Measurements from ENCODE around the gene CMTM3. TPM values are rescaled to one million over a fixed set of nuclear protein-coding genes. Genes with fewer than 3 reads are reported as not detected.
A peak's percentile ranks its signal among the peaks of the same experiment; 100 is the strongest.

CMTM3 gene, protein sequence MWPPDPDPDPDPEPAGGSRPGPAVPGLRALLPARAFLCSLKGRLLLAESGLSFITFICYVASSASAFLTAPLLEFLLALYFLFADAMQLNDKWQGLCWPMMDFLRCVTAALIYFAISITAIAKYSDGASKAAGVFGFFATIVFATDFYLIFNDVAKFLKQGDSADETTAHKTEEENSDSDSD
- total RNA-seq, result 15.9 TPM
- 55.4 TPM for polyA plus RNA-seq
- long read RNA-seq, donor 1, partial matches to known transcripts, result 0 of 2 reads
- long read RNA-seq, donor 1, other reads (novel, unspliced or antisense), result 0 of 2 reads
- long read RNA-seq, donor 2, result 0 reads
- long read RNA-seq, donor 3, transcript CMTM3-214 (5 exons, 1,934 nt), result major isoform, 28 of 29 reads
- long read RNA-seq, donor 3, partial matches to known transcripts, result 0 of 29 reads
- long read RNA-seq, donor 3, other reads (novel, unspliced or antisense), result 0 of 29 reads
- long read RNA-seq, donor 4, transcript CMTM3-214 (5 exons, 1,934 nt), result major isoform, 12 of 14 reads
- long read RNA-seq, donor 4, partial matches to known transcripts, result 0 of 14 reads
- long read RNA-seq, donor 4, other reads (novel, unspliced or antisense), result 0 of 14 reads
- long read RNA-seq, donor 5, transcript CMTM3-214 (5 exons, 1,934 nt), result major isoform, 17 of 21 reads
- long read RNA-seq, donor 5, partial matches to known transcripts, result 0 of 21 reads
- long read RNA-seq, donor 5, other reads (novel, unspliced or antisense), result 0 of 21 reads
- long read RNA-seq, donor 6, transcript CMTM3-214 (5 exons, 1,934 nt), result major isoform, 27 of 28 reads
- long read RNA-seq, donor 6, partial matches to known transcripts, result 0 of 28 reads
- long read RNA-seq, donor 6, other reads (novel, unspliced or antisense), result 0 of 28 reads
- long read RNA-seq, donor 7, transcript CMTM3-214 (5 exons, 1,934 nt), result major isoform, 19 of 19 reads
- long read RNA-seq, donor 7, partial matches to known transcripts, result 0 of 19 reads
- long read RNA-seq, donor 7, other reads (novel, unspliced or antisense), result 0 of 19 reads
- long read RNA-seq, donor 8, transcript CMTM3-214 (5 exons, 1,934 nt), result major isoform, 14 of 15 reads
- long read RNA-seq, donor 8, partial matches to known transcripts, result 0 of 15 reads
- long read RNA-seq, donor 8, other reads (novel, unspliced or antisense), result 0 of 15 reads
- long read RNA-seq, donor 9, partial matches to known transcripts, result 0 of 5 reads
- long read RNA-seq, donor 9, other reads (novel, unspliced or antisense), result 0 of 5 reads
- long read RNA-seq, donor 10, transcript CMTM3-214 (5 exons, 1,934 nt), result major isoform, 20 of 20 reads
- long read RNA-seq, donor 10, partial matches to known transcripts, result 0 of 20 reads
- long read RNA-seq, donor 10, other reads (novel, unspliced or antisense), result 0 of 20 reads

DNA sequence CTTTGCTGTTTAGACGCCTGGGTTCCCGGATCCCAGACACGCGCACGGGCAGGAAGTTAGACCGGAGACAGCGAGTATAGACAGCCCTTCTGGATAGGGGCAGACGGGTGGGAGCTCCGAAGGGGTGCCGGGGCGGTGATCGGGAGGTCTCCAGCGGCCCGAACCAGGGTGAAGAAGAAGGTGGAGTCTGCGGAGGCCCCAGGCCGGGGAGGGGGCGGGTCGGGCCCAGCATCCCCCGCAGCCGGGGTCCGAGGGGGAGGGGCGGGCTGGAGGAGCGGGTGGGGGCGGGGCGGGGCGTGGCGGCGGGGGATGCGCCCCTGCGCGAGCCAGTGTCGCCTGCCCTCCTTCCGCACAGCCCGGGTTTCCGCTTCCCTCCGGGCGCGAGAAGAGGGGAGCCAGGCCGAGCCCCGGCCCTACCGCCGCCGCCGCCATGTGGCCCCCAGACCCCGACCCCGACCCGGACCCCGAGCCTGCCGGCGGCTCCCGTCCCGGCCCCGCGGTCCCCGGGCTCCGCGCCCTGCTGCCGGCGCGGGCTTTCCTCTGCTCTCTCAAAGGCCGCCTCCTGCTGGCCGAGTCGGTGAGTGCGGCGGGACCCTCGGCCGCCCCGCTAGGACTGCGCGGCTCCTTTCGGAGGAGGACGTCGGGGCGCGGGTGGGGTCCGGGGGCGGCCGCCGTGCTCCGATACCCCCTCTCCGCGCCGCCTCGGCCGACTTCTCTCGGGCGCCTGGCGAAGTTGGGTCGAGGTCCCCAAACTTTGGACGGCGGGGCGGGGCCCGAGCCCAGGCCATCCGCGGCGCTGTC lies at the start of gene CMTM3:
TSS of gene CMTM3 (plus strand) at position 329 of the 801 bp plus-strand sequence. CDS start at position 431, 102 bp downstream.
- peaks cover 0 to 19% of the 10 kb centered on the region in 2 donors for H3K9me3 ChIP-seq (ENCODE audit: control insufficient read depth in 2 of 2, insufficient read depth in 1 of 2, low read length in 1 of 2)
- peak within 1 kb of the TSS; percentile 86 to 94 for H3K27ac ChIP-seq (ENCODE audit: low read depth in 1 of 2, low read length in 1 of 2)
- H3K4me3 ChIP-seq (ENCODE audit: low read length in 2 of 2), result peak within 1 kb of the TSS; percentile 65 to 93
- 1% methylated on average over 96 of the region's 96 CpGs for WGBS
- peak in 8 of 9 donors; percentile 47 to 84 (median 62) for DNase-seq (ENCODE audit: low read depth in 6 of 9, low spot score in 9 of 9)
- H3K27me3 ChIP-seq (ENCODE audit: control insufficient read depth in 2 of 2, insufficient read depth in 1 of 2, low read length in 1 of 2), result no peaks in the 10 kb centered on the region
- peaks cover 29 to 48% of the 10 kb centered on the region in 2 donors for H3K4me1 ChIP-seq (ENCODE audit: control insufficient read depth in 2 of 2, insufficient read depth in 2 of 2, low read length in 2 of 2)
- H3K36me3 ChIP-seq (ENCODE audit: control insufficient read depth in 2 of 2, insufficient read depth in 2 of 2, low read length in 1 of 2), result peaks cover 9 to 16% of the 10 kb centered on the region in 2 donors

DNA sequence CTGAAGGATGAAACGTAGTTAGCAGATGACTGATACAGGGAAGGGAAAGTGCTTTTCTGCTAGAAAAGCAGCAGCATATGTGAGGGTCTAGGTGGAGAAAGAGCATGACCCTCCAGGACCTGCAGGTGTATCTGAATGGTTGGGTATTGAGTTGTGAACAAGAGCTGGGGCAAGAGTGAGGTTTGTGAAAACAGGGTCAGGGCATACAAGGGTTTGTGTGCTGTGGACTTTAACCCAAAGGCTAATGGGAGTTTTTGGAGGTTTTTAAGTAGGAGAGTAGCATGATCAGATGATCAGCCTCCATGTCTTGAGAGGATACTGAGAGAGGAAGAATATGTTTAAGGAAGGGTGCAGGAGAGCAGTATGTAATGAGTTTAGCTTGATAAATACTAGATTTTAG lies 44.4 kb upstream of the CMTM3 start:
- Histone ChIP-seq H3K4me3 (ENCODE audit: low read length in 2 of 2) (no peak overlapping the region), H3K27ac (ENCODE audit: low read depth in 1 of 2, low read length in 1 of 2) (peak overlapping the region in 1 of 2 donors; percentile 4), H3K9me3 (ENCODE audit: control insufficient read depth in 2 of 2, insufficient read depth in 1 of 2, low read length in 1 of 2) (no peaks in the 10 kb centered on the region), H3K4me1 (ENCODE audit: control insufficient read depth in 2 of 2, insufficient read depth in 2 of 2, low read length in 2 of 2) (peaks cover 14 to 36% of the 10 kb centered on the region in 2 donors), H3K27me3 (ENCODE audit: control insufficient read depth in 2 of 2, insufficient read depth in 1 of 2, low read length in 1 of 2) (no peaks in the 10 kb centered on the region), H3K36me3 (ENCODE audit: control insufficient read depth in 2 of 2, insufficient read depth in 2 of 2, low read length in 1 of 2) (peaks cover 28 to 55% of the 10 kb centered on the region in 2 donors)
- 79% methylated on average over 1 of the region's 1 CpG for WGBS
- no peak for DNase-seq (ENCODE audit: low read depth in 6 of 9, low spot score in 9 of 9)

DNA sequence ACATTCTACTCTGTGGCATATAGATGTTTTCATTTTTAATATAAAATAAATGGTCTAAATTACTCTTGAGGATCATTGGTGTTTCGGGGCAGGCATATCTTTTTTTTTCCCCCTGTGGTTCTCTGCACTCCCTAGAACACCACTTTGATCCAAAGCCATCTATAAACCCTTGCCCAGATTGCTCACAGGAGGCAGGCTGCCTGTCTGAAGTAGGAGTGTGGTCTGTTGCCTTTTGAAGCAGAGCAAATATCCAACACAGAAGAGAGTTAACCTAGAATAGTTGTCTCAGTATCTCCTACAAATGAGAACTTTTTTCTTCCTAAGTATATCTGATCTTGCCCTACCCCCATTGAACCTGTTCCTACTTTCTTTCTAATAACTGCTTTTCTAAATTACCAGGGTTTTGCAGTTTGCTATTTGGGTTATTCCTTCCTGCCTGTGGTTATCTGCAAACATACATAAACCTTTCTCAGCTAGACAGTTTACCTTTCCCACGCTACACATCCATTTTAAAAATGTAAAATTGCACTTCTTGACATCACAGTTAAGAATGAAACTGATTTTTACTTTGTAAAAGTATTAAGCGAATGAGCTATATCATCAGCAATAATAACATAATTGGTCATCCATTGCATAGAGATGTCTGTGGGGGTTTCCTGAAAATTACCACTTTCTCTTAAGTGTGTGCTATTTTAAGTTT lies 43.0 kb upstream of the CMTM3 start:
- Histone ChIP-seq H3K4me1 (ENCODE audit: control insufficient read depth in 2 of 2, insufficient read depth in 2 of 2, low read length in 2 of 2) (peaks cover 4 to 27% of the 10 kb centered on the region in 2 donors), H3K27ac (ENCODE audit: low read depth in 1 of 2, low read length in 1 of 2) (peak overlapping the region in 1 of 2 donors; percentile 49), H3K9me3 (ENCODE audit: control insufficient read depth in 2 of 2, insufficient read depth in 1 of 2, low read length in 1 of 2) (no peaks in the 10 kb centered on the region), H3K27me3 (ENCODE audit: control insufficient read depth in 2 of 2, insufficient read depth in 1 of 2, low read length in 1 of 2) (no peaks in the 10 kb centered on the region), H3K36me3 (ENCODE audit: control insufficient read depth in 2 of 2, insufficient read depth in 2 of 2, low read length in 1 of 2) (peaks cover 38 to 65% of the 10 kb centered on the region in 2 donors), H3K4me3 (ENCODE audit: low read length in 2 of 2) (no peak overlapping the region)
- 40% methylated on average over 3 of the region's 3 CpGs for WGBS
- DNase-seq (ENCODE audit: low read depth in 6 of 9, low spot score in 9 of 9), result no peak

DNA sequence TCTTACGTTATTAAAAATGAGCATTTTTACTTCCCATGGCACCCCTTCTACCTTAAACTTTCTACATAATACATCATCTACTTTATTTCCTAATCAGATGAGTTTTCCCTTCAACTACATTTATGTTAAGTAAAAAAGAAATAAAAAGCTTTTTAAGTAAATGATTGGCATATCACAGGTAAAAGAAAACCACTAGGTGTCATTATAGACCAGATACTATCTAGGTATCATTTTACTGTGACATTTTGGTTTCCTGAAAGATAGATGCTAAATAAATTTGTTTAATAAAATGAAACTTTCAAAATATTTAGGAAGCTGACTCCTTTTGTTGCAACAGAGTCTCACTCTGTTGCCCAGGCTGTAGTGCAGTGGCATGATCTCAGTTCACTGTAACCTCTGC lies 42.1 kb upstream of the CMTM3 start:
- H3K36me3 ChIP-seq (ENCODE audit: control insufficient read depth in 2 of 2, insufficient read depth in 2 of 2, low read length in 1 of 2), result peaks cover 44 to 71% of the 10 kb centered on the region in 2 donors

DNA sequence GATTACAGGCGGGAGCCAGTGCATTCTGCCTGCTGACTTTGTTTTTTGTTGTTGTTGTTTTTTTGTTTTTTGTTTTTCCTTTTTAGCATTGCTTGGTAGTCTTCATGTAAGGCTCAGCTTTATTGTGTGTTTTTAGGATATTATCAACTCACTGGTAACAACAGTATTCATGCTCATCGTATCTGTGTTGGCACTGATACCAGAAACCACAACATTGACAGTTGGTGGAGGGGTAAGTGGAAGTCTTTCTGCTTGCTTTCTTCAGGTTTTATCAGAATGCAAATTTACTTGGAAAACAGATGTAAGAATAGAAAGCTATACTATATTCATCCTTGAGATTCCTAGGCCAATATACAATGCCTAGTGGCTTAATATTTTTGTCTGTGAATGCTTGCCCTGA lies 41.5 kb upstream of the CMTM3 start:
- H3K27ac ChIP-seq (ENCODE audit: low read depth in 1 of 2, low read length in 1 of 2), result peak overlapping the region in 1 of 2 donors; percentile 8
- no peaks in the 10 kb centered on the region for H3K27me3 ChIP-seq (ENCODE audit: control insufficient read depth in 2 of 2, insufficient read depth in 1 of 2, low read length in 1 of 2)
- no peak overlapping the region for H3K4me3 ChIP-seq (ENCODE audit: low read length in 2 of 2)
- peaks cover 40 to 69% of the 10 kb centered on the region in 2 donors for H3K36me3 ChIP-seq (ENCODE audit: control insufficient read depth in 2 of 2, insufficient read depth in 2 of 2, low read length in 1 of 2)
- no peak for DNase-seq (ENCODE audit: low read depth in 6 of 9, low spot score in 9 of 9)
- H3K9me3 ChIP-seq (ENCODE audit: control insufficient read depth in 2 of 2, insufficient read depth in 1 of 2, low read length in 1 of 2), result no peaks in the 10 kb centered on the region
- H3K4me1 ChIP-seq (ENCODE audit: control insufficient read depth in 2 of 2, insufficient read depth in 2 of 2, low read length in 2 of 2), result peaks cover 2 to 27% of the 10 kb centered on the region in 2 donors
- WGBS, result 51% methylated on average over 2 of the region's 2 CpGs

More for the DNA sequence above, 42.1 kb upstream of the CMTM3 start:
- H3K27me3 ChIP-seq (ENCODE audit: control insufficient read depth in 2 of 2, insufficient read depth in 1 of 2, low read length in 1 of 2), result no peaks in the 10 kb centered on the region
- 65% methylated on average over 1 of the region's 1 CpG for WGBS
- H3K9me3 ChIP-seq (ENCODE audit: control insufficient read depth in 2 of 2, insufficient read depth in 1 of 2, low read length in 1 of 2), result no peaks in the 10 kb centered on the region
- H3K4me1 ChIP-seq (ENCODE audit: control insufficient read depth in 2 of 2, insufficient read depth in 2 of 2, low read length in 2 of 2), result peaks cover 3 to 27% of the 10 kb centered on the region in 2 donors
- peak overlapping the region in 1 of 2 donors; percentile 8 for H3K27ac ChIP-seq (ENCODE audit: low read depth in 1 of 2, low read length in 1 of 2)
- peak in 1 of 9 donors; percentile 58 for DNase-seq (ENCODE audit: low read depth in 6 of 9, low spot score in 9 of 9)
- no peak overlapping the region for H3K4me3 ChIP-seq (ENCODE audit: low read length in 2 of 2)

DNA sequence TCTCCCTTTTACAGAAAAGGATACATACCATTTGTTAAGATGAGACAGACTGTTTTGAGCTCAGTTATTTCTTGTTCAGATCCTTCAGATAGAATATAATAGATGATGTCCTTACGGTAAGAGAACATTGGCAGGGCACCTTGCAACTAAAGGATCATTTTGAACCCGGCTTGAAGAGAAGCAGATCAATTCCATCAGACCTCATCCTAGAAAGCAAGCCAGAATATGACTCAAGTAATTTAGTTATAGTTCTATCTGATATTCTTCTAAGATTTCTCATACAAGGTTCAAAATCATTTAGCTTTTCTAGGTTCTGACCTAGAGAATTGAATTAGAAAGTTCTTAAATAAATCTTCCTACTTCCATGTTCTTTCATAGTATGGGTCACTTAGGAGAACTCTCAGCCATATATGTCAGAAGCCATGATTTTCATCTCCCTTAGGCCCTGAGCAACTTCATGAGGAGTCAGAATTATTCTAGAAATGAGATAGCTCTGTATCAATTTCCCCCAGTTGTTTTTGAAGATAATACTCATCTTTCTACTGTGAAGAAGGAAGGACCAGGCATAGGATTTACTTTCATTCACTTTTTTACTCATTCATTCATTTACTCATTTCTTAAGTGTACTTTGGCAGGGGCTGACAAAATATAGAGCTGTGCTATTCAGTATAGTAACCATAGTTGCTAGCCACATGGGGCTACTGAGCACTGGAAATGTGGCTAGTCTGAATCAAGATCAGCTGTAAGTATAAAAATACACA lies 40.8 kb upstream of the CMTM3 start:
- WGBS, result 91% methylated on average over 2 of the region's 2 CpGs
- Histone ChIP-seq H3K36me3 (ENCODE audit: control insufficient read depth in 2 of 2, insufficient read depth in 2 of 2, low read length in 1 of 2) (peaks cover 39 to 63% of the 10 kb centered on the region in 2 donors), H3K9me3 (ENCODE audit: control insufficient read depth in 2 of 2, insufficient read depth in 1 of 2, low read length in 1 of 2) (no peaks in the 10 kb centered on the region), H3K4me3 (ENCODE audit: low read length in 2 of 2) (no peak overlapping the region), H3K27ac (ENCODE audit: low read depth in 1 of 2, low read length in 1 of 2) (no peak overlapping the region), H3K4me1 (ENCODE audit: control insufficient read depth in 2 of 2, insufficient read depth in 2 of 2, low read length in 2 of 2) (peaks cover 2 to 27% of the 10 kb centered on the region in 2 donors), H3K27me3 (ENCODE audit: control insufficient read depth in 2 of 2, insufficient read depth in 1 of 2, low read length in 1 of 2) (no peaks in the 10 kb centered on the region)
- DNase-seq (ENCODE audit: low read depth in 6 of 9, low spot score in 9 of 9), result no peak

DNA sequence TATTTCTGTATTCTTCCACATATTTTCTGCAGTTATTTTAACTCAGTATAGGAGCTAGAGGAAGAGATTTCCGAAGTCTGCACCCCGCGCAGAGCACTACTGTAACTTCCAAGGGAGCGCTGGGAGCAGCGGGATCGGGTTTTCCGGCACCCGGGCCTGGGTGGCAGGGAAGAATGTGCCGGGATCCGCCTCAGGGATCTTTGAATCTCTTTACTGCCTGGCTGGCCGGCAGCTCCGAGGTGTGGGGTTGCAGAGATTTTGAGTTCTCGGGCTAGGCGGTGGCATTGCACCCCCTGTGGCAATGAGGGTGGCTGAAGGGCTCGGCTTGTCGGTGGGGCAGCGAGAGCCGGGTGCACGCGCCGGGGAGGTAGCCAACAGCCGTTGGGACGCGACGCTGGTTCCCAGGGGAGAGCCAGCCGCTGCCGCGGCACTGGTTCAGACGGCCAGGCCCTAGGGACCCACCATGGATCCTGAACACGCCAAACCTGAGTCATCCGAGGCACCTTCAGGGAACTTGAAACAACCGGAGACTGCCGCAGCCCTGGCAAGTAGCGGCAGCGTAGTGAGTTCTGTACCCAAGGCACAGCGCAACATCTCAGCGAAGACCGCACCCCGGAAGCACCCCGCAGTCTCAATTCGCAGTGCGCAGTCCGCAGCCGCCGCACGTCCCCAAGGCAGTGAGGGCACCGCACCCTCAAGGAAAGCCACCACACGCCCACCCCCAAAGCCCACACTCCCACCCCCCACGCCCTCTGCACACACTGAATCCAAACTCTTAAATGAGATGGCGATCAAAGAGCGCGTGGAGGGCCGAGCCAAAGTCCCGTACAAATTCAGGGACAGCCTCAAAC lies 38.2 kb upstream of the CMTM3 start, which contains the start of gene CMTM1:
TSS of gene CMTM1 (plus strand) at position 389 of the 851 bp plus-strand sequence. CDS start at position 464, 75 bp downstream.
- Histone ChIP-seq H3K4me3 (ENCODE audit: low read length in 2 of 2) (no peak within 1 kb of the TSS), H3K36me3 (ENCODE audit: control insufficient read depth in 2 of 2, insufficient read depth in 2 of 2, low read length in 1 of 2) (peaks cover 20 to 49% of the 10 kb centered on the region in 2 donors), H3K9me3 (ENCODE audit: control insufficient read depth in 2 of 2, insufficient read depth in 1 of 2, low read length in 1 of 2) (no peaks in the 10 kb centered on the region), H3K4me1 (ENCODE audit: control insufficient read depth in 2 of 2, insufficient read depth in 2 of 2, low read length in 2 of 2) (peaks cover 2 to 11% of the 10 kb centered on the region in 2 donors), H3K27ac (ENCODE audit: low read depth in 1 of 2, low read length in 1 of 2) (no peak within 1 kb of the TSS), H3K27me3 (ENCODE audit: control insufficient read depth in 2 of 2, insufficient read depth in 1 of 2, low read length in 1 of 2) (no peaks in the 10 kb centered on the region)
- no peak for DNase-seq (ENCODE audit: low read depth in 6 of 9, low spot score in 9 of 9)
- whole genome bisulfite sequencing, result 98% methylated on average over 54 of the region's 54 CpGs

All from thymus (tissue), 14 donors.